GM18909 (cell line): ENCODE data around the gene UNC45B.
"Not testable (repeated sequence)": the region's sequence is repeated elsewhere in the genome, so short reads cannot be mapped to it uniquely, and the experiment has no call there.

ENCODE experiments used
- ATAC-seq: cut with Tn5 transposase; IDR thresholded peaks from one replicate; pipeline ENCODE4 v1.9.1; 2021; ENCODE audit warnings: mild to moderate bottlenecking; ENCODE audit not compliant: unreplicated experiment, poor library complexity

UNC45B gene

GRCh38 chr17:35167046-35167445 is 19.4 kb downstream of the UNC45B start:
- ATAC-seq = no peak

GRCh38 chr17:35167666-35168065 is 20.0 kb downstream of the UNC45B start:
- no peak for ATAC-seq

GRCh38 chr17:35169835-35170363 is 22.3 kb downstream of the UNC45B start:
- ATAC-seq = no peak

DNA sequence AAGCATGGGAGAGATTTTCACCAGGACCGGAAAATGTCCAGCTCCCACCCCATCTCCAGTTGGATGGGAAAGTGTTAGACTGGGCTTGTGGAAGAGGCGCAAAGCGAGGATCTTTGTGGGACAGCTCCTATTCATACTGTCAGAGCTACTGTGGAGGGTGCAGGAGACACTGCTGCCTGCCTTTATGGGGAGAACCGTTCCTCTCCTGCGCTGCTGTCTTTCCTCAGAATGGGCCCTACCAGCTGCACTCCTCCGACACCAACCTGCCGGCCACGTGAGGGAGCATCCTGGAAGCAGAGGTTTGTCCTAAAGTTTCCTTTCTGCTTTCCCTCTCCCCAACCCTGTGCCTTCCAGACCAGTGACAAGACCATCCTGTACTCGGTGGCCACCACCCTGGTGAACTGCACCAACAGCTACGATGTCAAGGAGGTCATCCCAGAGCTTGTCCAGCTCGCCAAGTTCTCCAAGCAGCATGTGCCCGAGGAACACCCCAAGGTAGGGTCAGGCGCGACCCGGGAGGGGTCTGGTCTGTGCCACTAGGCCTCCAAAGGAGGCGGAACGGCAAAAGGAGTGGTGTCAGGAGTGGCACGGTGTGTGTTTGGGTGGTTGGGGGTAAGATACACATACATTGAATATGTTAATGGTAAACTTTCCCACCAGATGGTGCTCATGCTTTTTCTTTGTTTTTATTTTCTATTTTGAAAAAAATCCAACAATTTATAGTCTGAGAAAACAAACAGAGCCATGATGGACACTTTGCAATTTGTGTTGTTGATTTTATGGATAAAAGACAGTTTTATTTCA is 23.6 kb downstream of the UNC45B start:
- no peak for ATAC-seq

- ATAC-seq = no peak
Measured at GRCh38 chr17:35171834-35172233, 24.2 kb downstream of the UNC45B start.

- not testable (repeated sequence) for ATAC-seq
Measured at GRCh38 chr17:35172321-35172720, 24.7 kb downstream of the UNC45B start.

DNA sequence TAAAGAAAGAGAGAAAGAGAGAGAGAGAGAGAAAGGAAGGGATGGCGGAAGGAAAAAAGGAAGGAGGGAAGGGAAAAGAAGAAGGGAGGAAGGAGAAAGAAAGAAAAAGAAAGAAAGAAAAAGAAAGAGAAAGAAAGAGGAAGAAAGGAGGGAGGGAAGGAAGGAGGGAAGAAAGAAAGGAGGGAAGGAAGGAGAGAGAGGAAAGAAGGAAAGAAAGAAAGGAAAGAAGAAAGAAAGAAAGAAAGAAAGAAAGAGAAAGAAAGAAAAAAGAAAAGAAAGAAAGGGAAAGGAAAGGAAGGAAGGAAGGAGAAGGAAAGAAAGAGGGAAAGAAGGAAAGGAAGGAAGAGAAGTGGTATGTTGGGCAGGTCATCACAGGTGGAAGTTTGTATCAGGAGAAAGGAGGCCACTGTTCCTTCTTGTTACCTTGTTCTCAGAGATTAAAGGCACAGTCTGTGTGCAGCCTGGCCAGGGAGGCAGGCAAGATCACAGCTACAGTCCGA is 27.3 kb downstream of the UNC45B start:
- no peak for ATAC-seq

DNA sequence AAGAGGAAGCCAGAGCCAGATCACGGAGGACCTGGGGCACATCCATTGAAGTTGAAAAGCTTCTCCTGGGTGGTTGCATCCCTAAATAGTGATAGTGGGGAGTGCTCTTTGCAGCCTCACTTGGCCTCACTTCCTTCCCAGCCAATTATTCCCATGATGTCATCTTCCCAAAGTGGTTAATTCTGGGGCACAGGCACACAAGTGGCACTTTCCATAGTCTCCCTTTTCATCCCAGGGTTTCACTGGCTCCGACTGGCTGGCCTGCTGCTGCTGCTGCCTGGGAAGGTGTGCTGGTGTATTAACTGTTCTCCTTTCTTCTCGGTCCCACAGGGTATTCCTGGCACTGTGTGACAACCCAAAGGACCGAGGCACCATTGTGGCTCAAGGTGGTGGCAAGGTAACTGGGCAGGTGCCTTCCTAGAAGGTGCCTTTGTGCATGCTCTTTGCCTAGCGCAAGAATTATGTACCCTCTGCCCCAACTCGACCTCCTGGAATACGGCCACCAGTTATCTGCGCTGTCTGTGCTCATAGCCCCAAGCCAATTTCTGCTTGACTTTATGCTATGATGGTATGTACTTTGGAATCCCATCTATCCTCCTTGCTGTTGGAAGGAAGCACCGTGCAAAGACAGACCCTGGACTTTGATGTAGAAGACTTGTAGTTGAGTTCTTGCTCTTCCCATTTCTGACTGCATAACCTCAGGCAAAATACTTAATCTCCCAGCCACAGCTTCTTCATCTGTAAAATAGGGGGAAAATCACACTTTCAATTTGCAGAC is 28.2 kb downstream of the UNC45B start:
- ATAC-seq = no peak

DNA sequence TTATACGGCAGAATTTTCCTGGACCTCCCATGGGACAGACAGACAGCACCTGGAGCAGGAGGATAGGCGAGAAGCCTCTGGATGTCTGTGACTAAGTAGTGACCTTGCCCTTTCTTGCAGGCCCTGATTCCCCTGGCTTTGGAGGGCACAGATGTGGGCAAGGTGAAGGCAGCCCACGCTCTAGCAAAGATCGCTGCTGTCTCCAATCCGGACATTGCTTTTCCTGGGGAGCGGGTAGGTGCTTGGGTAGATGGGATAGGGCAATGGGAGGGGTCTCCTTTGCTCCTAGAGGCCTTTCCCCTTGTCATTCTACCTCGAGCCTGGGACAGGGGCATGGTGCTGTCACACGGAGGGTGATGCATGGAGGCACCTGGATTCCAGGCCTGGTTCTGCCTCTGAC is 29.3 kb downstream of the UNC45B start:
- no peak for ATAC-seq

DNA sequence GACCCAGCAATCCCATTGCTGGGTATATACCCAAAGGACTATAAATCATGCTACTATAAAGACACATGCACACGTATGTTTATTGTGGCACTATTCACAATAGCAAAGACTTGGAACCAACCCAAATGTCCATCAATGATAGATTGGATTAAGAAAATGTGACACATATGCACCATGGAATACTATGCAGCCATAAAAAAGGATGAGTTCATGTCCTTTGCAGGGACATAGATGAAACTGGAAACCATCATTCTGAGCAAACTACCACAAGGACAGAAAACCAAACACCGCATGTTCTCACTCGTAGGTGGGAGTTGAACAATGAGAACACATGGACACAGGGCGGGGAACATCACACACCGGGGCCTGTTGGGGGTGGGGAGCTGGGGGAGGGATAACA is 31.8 kb downstream of the UNC45B start:
- ATAC-seq = not testable (repeated sequence)

GRCh38 chr17:35183332-35183731 is 35.7 kb downstream of the UNC45B start:
- ATAC-seq = no peak

DNA sequence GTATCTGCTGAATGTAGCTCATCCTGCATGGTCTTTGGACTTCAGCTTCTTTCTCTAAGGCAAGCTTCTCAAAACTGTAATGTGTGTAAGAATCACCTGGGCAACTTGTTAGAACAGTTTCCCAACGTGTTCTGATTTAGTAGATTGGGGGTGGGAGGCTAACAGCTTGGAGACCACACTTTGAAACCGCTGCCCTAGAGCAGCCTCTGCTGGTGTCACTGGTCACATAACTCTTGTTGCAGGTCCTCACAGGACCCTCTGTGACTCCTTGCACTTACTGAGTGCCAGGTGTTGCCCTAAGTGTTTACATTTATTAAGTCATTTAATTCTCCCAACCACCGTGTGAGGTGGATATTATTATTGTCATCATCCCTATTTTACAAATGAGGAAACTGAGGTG is 36.7 kb downstream of the UNC45B start:
- no peak for ATAC-seq

DNA sequence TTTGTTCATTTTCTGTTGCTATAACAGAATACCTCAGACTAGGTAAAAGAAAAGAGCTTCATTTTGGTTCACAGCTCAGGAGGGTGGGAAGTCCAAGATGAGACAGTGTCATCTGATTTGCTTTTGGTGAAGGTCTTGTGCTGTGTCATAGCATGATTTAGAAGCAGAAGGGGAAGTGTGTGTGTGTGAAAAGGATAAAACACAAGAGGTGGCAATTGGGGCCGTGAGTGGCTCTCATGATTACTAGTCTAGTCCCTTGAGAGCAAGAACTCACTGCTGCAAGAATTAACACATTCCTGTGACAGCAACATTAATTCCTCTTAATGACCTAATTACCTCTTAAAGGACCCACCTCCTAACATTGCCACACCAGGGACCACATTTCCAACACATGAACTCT is 38.2 kb downstream of the UNC45B start:
- no peak for ATAC-seq

DNA sequence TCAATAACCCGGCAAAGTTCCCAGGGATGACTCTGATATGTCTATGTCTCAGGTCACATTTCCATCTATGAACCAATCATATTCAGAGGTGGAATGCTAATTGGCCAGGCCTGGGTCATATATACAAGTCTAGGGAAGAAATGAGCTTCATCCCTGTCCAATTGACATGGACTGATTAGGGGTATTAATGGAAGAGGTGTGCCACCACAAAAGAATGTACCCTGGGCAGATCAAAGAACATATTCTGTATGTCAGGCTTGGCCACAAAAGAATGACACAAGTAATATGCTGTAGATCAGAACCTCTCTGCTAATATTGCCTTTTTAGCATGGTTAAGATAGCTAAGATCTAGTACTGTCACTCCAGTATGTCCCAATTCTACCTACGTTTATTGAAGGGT is 39.9 kb downstream of the UNC45B start:
- no peak for ATAC-seq

DNA sequence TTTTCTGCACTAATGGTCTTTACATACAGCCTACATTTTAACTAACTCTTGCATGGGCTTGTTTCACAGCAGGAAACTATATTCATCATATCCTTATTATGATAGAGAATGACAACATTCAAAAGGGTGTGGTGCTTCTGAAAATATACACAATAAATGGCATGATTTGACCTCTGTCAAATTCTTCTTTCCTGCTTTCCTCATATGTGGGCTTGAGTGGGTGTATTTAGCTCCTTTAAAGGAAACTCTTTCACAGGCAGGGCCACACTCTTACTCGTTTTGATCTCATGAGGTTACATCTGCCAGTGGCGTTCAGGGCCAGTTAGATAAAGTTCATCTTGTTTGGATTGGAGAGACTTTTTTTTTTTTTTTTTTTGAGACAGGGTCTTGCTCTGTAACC is 40.5 kb downstream of the UNC45B start:
- no peak for ATAC-seq

DNA sequence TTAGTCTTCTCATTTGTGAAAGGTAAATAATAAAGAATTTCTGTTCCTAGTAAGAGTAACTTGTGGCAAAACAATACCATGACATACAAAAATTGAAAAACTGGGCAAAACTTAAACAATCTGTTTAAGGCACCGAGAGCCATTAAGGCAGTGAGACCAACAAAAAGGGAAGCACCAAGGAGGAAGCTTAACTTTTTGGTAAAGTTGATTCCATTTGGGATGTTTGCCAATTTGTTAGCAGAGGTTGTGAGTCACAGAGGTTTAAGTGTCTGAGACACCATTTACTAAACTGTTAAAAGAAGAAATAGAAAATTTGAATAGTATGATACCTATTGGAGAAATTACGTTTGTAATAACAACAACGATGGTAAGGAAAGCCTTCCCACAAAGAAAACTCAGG is 41.7 kb downstream of the UNC45B start:
- no peak for ATAC-seq

DNA sequence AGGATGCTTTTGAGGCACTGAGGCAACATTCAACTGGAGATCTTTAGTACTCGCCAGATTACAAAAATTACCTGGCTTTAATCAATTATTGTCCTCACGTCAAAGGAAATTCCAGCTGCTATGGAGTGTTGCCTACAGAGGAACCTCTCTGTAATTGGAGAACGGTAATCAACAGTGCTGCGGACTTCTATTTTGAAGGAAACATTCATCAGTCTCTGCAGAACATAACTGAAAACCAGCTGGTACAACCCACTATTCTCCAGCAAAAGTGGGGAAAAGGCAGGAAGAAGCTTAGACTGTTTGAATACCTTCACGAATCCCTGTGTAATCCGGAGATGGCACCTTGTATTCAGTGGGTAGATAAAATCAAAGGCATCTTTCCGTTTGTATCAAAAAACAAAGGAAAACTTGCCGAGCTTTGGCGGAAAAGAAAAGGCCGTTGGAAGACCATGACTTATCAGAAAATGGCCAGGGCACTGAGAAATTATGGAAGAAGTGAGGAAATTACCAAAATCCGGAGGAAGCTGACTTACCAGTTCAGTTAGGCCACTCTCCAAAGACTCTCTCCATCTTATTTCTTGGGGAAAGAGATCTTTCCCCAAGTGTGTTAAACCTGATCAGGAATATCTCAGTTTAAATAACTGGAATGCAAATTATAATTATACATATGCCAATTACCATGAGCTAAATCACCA is 43.5 kb downstream of the UNC45B start:
- ATAC-seq = no peak

- no peak for ATAC-seq
Measured at GRCh38 chr17:35192708-35193107, 45.1 kb downstream of the UNC45B start.

DNA sequence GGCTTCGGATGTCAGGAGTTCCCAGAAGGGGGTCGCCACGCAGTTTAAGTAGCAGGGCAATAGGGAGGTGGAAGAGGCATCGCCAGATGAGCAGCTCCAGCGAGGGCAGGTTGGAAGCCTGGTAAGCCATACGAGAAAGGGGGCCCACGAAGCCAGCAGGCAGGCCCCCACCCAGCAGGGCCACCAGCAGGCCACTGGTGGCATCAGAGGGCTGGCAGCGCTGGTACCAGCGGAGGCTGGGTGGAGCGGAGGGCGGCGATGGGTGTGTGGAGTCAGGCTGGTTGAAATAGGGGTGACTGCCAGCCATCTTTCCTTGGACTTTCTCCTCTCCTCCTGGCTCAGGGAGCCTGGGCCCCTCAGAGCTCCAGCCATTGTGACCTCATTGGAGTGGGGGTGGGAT is 46.4 kb downstream of the UNC45B start, which contains the start of gene SLC35G3:
SLC35G3 (minus strand) TSS at position 393 of the 400 bp plus-strand sequence; CDS start at position 307, 86 bp downstream.
- ATAC-seq = not testable (repeated sequence)

DNA sequence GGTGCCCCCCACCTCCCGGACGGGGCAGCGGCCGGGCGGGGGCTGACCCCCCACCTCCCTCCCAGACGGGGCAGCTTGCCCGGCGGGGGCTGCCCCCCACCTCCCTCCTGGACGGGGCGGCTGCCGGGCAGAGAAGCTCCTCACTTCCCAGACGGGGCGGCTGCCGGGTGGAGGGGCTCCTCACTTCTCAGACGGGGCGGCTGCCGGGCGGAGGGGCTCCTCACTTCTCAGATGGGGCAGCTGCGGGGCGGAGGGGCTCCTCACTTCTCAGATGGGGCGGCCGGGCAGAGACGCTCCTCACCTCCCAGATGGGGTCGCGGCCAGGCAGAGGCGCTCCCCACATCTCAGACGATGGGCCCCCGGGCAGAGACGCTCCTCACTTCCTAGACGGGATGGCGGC is 47.4 kb downstream of the UNC45B start:
- ATAC-seq = not testable (repeated sequence)
